ENCODE measurements around the gene CYSTM1.

The CYSTM1 gene

GRCh38 chr5:140261403-140262171 is 86.6 kb downstream of the CYSTM1 start:
- no peak for DNase-seq

- DNase-seq = no peak
Observed at GRCh38 chr5:140262221-140262620, 87.2 kb downstream of the CYSTM1 start.

DNA sequence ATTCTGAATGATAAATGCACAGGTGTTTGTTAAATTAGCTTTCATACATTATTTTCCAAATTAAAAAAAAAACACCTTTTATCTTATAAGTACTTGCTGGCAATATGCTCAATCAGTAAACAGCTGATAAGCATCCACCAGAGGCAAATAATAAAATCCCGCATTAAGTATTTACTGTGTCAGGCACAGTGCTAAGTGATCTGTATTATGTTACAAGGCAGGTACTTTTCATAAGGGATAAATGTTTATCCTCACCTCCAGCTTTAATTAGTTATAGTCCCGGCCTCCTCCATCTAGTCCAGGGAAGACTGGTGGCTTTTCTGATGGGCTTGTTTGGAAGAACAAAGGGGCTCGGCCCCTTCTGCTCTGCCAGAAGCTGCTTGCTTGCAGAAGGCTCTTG is 87.9 kb downstream of the CYSTM1 start:
- no peak for DNase-seq

- no peak for DNase-seq
Observed at GRCh38 chr5:140265845-140266244, 90.9 kb downstream of the CYSTM1 start.

DNA sequence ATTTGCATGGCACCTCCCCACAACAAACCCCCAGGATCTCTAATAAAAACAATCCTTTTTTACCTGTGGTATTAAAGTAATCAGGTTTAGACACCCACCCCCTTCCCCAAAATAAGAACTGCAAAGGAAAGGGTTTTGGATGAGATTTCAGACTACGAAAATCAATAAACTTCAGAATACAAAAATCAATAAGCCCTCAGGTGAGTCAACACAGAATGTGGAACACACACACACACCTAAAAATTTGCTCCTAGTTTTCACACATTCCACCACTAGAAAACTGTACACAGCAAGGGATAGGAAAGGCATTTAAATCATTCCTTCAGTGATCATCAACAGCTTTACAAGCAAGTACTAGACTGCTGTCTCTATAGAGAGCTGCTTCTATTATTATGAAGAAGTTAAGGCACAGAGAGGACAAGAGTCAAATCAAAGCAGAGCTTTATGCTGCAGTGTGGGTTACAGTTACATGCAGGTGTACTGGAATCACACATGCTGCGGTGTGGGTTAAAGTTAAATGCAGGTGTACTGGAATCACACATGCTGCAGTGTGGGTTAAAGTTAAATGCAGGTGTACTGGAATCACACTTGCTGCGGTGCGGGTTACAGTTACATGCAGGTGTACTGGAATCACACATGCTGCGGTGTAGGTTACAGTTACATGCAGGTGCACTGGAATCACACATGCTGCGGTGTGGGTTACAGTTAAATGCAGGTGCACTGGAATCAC is 91.6 kb downstream of the CYSTM1 start:
- no peak for DNase-seq

- no peak for DNase-seq
Observed at GRCh38 chr5:140267201-140267540, 92.2 kb downstream of the CYSTM1 start.

DNA sequence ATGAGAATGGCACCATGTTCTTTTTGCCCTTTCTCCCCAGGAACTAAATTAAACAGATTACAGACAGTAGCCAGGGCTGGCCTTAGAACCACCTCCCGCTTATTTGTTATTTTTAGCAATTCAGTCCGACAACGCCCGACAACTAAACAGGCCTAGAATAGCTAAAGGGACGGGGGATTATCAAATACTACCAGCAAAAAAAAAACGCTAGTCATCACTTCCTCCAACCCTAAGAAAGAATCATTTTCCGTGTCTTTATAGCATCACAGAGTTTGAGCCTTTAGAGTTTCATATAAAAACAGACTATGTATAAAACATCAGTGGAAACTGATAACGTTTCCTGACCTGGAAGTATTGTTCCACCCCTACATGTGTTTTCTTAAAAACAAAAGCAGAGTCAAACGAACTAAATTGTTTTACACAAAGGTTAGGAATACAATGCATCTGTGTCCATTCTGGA is 92.6 kb downstream of the CYSTM1 start:
- DNase-seq = no peak

DNA sequence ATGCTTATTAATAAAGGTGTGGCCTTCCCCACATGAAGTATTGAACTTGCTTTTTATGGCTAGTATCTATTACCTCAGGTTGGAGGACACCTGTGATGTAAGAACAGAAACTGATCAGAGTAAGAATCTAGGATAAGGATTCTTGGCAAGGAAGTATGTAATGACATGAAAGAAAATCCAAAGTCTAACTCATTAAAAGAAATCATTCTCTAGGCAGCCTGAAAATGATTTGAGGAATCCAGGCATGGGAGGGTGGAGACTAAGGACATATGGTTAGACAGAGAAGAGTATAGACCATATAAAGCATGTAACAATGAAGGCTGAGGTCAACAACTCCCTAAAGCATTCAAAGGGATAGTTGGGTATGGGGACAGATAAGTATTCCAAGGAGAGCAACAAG is 95.0 kb downstream of the CYSTM1 start:
- no peak for DNase-seq

DNA sequence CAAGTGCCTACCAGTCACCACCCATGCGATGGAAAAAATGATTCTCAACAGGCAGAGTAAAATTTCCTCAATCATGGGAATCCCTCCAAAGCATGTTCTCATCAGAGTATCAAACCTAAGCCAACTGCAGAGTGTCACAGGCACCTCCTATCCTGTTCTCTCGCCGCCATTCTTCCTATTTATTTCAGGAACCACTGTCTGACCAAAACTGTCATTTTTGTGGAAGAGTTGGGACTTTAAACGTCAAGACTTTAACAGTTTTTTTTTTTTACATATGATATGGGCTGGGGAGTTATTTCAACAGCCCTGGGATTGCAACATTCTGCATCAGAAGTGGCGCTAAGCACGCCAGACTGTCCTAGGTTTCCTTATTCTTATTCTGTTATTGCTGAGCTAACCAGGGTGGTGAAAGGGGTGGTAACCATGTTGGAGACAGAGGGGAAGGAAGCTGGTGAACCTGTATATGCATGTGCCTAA is 98.5 kb downstream of the CYSTM1 start:
- no peak for DNase-seq

DNA sequence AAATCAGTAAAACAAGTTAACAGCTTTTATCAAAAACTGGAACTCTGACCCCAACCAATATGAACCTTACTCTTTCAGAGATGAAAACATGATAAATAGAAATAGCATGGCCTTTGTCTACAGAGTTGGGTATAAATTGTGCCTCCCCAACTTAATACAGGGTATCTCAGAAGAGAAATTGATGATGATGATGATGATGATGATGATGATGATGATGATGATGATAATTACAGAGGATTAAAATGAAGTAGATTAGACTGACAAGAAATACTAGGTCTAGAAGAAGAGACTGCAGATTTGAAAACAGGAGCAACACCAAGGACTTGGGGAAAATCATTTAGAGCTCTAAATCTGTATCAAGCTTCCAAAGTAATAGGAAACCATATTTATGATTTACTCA is 100.8 kb downstream of the CYSTM1 start:
- DNase-seq = no peak

DNA sequence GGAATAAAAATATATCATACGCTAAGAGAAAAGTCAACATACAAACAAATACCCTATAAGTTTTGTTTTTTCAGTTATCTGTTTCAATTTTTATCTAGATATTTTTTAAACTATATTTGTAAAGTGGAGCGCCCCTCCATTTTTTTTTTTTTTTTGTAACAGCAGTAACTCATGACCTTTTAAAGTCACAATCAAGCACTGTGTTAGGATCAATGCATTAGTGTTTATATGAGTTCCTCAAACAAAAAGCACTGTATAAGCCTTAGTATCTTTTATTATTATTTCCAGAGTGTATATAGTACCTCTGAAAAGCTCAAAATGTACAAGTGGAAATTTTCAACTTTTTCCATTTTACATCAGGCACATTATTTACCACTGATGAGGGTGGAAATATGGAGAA is 107.3 kb downstream of the CYSTM1 start:
- no peak for DNase-seq

GRCh38 chr5:140284013-140284412 is 109.0 kb downstream of the CYSTM1 start:
- no peak for DNase-seq

- no peak for DNase-seq
Observed at GRCh38 chr5:140286424-140286823, 111.4 kb downstream of the CYSTM1 start.

DNA sequence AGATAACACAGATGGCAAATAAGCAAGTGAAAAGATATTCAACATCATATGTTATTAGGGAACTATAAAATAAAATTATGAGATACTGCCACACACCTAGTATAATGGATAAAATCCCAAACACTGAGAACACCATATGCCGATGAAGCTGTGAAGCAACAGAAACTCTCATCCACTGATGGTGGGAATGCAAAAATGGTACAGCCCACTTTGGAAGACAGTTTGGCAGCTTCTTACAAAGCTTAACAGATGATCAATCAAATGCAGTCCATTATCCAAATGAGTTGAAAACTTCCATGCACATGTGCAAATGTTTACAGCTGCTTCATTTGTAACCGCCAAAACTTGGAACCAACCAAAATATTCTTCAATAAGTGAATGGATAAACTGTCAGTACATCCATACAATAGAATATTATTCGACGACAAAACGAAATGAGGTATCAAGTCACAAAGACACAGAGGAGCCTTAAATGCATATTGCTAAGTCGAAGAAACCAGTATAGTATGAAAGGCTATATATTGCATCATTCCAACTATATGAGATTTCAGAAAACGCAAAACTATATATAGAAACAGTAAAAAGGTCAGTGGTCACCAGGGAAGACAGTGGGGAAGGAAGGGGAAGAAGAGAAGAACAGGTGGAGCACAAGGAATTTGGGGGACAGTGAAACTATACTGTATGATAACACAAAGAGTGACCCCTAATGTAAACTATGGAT is 113.0 kb downstream of the CYSTM1 start:
- DNase-seq = no peak

GRCh38 chr5:140292212-140293036 is 117.4 kb downstream of the CYSTM1 start:
- no peak for DNase-seq
